T-helper 2 cell treated with Interferon-gamma antibody and Interleukin-4, amounts not matched to agents 5 μg/mL and 100 μg/mL, for 36 hours (primary cell): ENCODE measurements around the gene RPRD1A.
A peak's percentile ranks its signal among the peaks of the same experiment; 100 is the strongest.
"Not testable (repeated sequence)": the region's sequence is repeated elsewhere in the genome, so short reads cannot be mapped to it uniquely, and the experiment has no call there.

Source experiments
- DNase-seq: peaks from one replicate; pipeline ENCODE4 v3.0.0; 2021; ENCODE audit warnings: low spot score
- H3K27ac Mint-ChIP-seq: one replicate; pipeline ENCODE4 v1.8.0; 2021; ENCODE audit warnings: mild to moderate bottlenecking, mixed read lengths
- H3K27me3 Mint-ChIP-seq: one replicate; pipeline ENCODE4 v1.8.0; 2021; ENCODE audit warnings: low read depth, mixed read lengths
- H3K36me3 Mint-ChIP-seq: one replicate; pipeline ENCODE4 v1.8.0; 2021; ENCODE audit warnings: low read depth, mixed read lengths
- H3K4me1 Mint-ChIP-seq: one replicate; pipeline ENCODE4 v1.8.0; 2021; ENCODE audit warnings: low read depth, mixed read lengths
- H3K4me3 Mint-ChIP-seq: one replicate; pipeline ENCODE4 v1.8.0; 2022; ENCODE audit warnings: mild to moderate bottlenecking, moderate library complexity, mixed read lengths
- H3K9me3 Mint-ChIP-seq: one replicate; pipeline ENCODE4 v1.8.0; 2021; ENCODE audit warnings: mixed read lengths

Gene RPRD1A

DNA sequence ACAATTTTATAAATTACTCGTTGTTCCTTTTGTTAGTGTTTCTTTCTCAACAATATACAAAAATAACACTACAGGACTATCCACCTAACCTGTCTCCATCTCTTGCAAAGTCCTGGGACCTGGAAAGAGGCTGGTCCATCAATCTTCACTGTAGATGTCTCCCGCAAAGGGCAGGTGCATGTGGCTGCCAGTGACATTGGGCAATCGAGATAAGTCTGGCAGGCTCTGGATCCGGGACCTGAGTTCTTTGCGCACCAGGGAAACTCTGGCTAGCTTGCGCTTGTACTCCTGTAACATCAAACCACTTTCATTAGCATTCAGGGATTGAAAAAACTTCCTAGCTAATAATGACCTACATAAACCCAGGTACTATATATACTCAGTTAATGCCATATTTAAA lies 74.3 kb downstream of the RPRD1A start:
- no peaks in the 10 kb centered on the region for H3K4me1 Mint-ChIP-seq
- H3K27ac Mint-ChIP-seq = no peak overlapping the region
- peaks cover 3% of the 10 kb centered on the region for H3K36me3 Mint-ChIP-seq
- H3K4me3 Mint-ChIP-seq = no peak overlapping the region
- H3K27me3 Mint-ChIP-seq = no peaks in the 10 kb centered on the region
- no peaks in the 10 kb centered on the region for H3K9me3 Mint-ChIP-seq
- no peak for DNase-seq

DNA sequence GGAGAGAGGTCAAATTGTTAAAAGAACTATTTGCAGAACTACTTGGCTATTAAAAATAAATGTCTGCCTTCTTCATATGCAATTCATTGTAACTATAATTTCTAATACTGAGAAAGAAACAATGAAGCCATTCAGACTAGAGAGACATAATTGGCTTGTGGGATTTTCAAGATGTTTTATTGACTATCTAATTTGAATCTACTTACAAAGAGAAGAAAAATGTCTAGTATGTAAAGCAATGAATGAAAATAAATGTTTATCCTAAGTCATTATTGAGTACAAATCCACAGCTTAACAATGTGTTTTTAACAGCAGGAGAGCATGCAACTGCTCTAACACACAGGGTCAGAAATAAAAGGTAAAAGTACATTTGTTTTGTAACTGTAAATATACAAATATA lies 75.7 kb downstream of the RPRD1A start:
- Mint-ChIP-seq H3K4me1 (no peaks in the 10 kb centered on the region), H3K36me3 (peaks cover 3% of the 10 kb centered on the region), H3K9me3 (no peaks in the 10 kb centered on the region), H3K27ac (no peak overlapping the region), H3K27me3 (no peaks in the 10 kb centered on the region), H3K4me3 (no peak overlapping the region)
- no peak for DNase-seq

DNA sequence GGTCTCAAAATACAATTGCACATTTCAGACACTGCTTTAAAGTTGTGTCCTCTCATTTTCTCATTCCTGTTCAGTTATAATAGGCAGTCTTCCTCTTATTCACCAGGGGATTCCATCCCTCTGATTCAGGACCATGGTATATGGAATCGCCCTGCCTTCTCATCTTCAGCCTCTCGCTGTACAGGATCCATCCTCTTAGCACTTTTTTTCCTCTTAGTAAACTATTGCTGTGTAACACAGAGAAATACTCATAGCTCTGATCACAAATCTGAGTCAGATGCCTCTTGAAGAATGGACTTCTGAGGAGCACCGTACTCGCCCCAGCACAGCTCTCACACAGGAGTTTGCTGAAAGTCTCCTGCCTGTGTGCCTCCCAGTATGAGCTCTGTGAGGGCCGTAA lies 83.5 kb downstream of the RPRD1A start:
- H3K9me3 Mint-ChIP-seq = no peaks in the 10 kb centered on the region
- peaks cover 25% of the 10 kb centered on the region for H3K36me3 Mint-ChIP-seq
- no peak overlapping the region for H3K27ac Mint-ChIP-seq
- H3K4me3 Mint-ChIP-seq = no peak overlapping the region
- DNase-seq = no peak
- H3K27me3 Mint-ChIP-seq = no peaks in the 10 kb centered on the region
- no peaks in the 10 kb centered on the region for H3K4me1 Mint-ChIP-seq

DNA sequence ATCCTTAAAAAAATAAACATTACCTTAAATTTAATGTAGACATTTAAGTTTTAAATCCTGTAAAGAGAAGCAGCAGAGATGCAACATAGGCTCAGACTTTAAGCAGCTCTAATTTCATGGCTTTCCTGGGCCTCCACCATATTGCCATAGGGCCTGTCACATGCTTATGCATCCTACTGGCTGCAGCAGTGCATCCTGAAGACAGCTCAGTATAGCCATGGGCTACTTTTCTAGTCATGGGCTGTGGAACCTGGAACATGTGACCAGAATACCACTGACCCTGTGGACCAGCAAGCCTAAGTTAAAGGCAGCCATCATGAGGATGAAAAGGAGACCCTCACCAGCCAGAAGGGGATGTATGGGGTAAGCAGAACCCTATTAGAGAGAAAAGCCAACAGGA lies 84.2 kb downstream of the RPRD1A start:
- Mint-ChIP-seq H3K36me3 (peaks cover 30% of the 10 kb centered on the region), H3K9me3 (no peaks in the 10 kb centered on the region), H3K27ac (no peak overlapping the region), H3K4me3 (no peak overlapping the region), H3K4me1 (no peaks in the 10 kb centered on the region), H3K27me3 (no peaks in the 10 kb centered on the region)
- no peak for DNase-seq

DNA sequence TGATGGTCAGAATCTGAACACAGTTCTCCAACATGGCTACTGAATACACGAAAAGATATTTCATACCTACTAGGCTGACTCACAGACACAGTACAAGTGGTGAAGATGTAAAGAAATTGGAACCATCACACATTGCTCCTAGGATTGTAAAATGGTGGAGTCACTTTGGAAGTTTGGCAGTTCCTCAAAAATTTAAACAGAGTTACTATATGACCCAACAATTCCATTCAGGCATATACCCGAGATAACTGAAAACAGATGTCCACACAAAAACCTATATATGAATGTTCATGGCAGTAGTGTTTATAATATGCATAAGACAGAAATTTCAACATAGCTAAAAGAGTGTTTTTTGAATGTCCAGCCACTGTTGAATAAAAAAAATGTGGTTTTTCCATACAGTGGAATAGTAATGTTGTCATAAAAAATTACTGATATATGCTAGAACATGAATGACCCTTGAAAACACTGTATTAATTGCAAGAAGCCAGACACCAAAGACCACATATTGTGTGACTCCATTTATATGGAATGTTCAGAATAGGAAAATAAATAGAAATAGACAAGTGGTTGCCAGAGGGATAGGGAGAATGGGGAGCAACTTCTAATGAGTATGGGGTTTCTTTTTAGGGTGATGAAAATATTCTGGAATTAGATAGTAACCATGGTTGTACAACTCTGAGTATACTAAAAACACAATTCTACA lies 84.8 kb downstream of the RPRD1A start:
- Mint-ChIP-seq H3K27ac (no peak overlapping the region), H3K4me3 (no peak overlapping the region), H3K27me3 (no peaks in the 10 kb centered on the region), H3K4me1 (no peaks in the 10 kb centered on the region), H3K36me3 (peaks cover 36% of the 10 kb centered on the region), H3K9me3 (no peaks in the 10 kb centered on the region)
- no peak for DNase-seq

DNA sequence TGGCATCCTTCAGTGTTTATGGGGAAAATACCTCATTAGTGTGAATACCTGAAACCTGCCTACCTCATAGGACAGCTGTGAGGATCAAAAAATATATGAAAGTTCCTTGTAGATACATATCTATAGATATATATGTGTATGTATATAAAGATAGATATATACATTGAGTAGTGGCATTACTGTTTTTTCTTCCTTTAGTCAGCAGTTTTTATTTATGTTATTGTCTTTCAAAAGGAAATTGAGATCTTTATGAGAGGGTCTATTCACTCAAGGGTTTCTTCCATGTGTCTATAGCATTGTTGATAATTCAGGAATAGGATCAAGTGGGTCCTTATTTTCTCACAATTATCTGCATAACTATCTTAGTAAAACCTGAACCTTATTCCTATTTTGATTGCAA lies 88.2 kb downstream of the RPRD1A start:
- no peak overlapping the region for H3K4me3 Mint-ChIP-seq
- no peak overlapping the region for H3K27ac Mint-ChIP-seq
- H3K9me3 Mint-ChIP-seq = no peaks in the 10 kb centered on the region
- H3K36me3 Mint-ChIP-seq = peaks cover 55% of the 10 kb centered on the region
- no peaks in the 10 kb centered on the region for H3K27me3 Mint-ChIP-seq
- H3K4me1 Mint-ChIP-seq = peaks cover 5% of the 10 kb centered on the region
- no peak for DNase-seq

DNA sequence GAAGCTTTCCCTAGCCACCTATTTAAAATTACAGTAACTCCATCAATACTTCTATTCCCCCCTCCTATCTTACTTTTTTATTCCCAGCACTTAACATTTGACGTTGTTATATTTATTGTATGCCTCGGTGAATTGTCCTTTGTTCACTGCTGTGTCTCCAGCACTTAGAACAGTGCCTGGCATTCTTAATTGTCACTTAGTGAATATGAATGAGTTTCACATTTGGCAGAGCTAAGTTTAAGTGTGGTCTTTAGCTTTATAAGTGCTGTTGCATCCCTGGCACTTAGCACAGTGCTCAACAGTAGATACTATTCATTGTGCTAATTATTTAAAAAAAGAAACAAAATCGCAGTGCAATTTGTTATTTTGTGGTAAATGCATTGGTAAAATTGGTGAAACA lies 93.2 kb downstream of the RPRD1A start:
- Mint-ChIP-seq H3K27me3 (no peaks in the 10 kb centered on the region), H3K4me1 (peaks cover 32% of the 10 kb centered on the region), H3K27ac (peak overlapping the region; percentile 97), H3K9me3 (no peaks in the 10 kb centered on the region), H3K4me3 (peak overlapping the region; percentile 98), H3K36me3 (peaks cover 44% of the 10 kb centered on the region)
- no peak for DNase-seq

DNA sequence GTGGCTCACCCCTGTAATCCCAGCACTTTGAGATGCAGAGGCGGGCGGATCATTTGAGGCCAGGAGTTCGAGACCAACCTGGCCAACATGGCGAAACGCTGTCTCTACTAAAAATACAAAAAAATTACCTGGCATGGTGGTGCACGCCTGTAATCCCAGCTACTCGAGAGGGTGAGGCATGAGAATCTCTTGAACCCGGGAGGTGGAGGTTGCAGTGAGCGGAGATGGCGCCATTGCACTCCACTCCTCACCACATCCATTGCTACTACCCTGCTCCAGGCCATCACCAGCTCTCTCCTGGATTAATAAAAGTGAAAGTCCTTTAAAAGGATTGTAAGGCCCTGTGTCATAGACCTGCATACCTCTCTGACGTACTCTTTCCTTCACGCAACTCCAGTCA lies 93.7 kb downstream of the RPRD1A start:
- no peak for DNase-seq
- Mint-ChIP-seq H3K4me3 (peak overlapping the region; percentile 98), H3K36me3 (peaks cover 40% of the 10 kb centered on the region), H3K27ac (peak overlapping the region; percentile 97), H3K27me3 (no peaks in the 10 kb centered on the region), H3K9me3 (no peaks in the 10 kb centered on the region), H3K4me1 (peaks cover 32% of the 10 kb centered on the region)

DNA sequence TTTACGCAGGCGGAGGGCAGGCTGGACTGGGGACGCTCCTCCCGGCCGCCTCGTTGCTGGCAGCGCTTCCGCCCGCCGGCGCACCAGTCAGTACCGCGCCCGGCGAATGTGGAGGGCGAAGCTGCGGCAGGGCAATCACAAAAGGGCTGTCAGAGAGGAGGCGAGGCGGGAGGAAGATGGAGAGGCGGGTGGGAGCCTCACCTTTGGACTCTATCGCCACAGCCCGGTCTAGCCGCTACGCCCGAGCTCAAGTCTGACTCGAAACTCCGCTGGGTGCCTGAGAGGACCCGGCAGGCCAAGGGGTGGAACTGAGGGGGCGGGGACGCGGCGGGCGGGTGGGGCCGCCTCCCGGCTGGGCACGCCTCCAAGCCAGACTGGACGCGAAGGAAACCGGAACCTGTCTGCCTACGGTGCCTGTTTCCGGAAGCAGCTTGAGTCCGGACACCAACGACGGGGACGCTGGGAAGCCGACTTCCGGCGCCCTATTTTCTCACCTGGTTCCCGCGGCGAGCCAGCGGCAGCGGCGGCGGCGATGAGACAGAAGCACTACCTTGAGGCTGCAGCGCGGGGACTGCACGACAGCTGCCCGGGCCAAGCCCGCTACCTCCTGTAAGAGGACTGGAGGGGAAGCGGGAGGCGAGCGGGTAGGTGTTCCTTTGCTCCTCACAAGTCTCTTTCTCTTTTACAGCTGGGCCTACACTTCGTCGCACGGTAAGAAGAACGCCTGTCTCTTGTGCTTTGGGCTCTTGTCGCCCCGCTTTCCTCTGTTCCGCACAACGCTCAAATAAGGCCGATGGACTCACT lies 95.0 kb downstream of the RPRD1A start, which contains the start of gene RMP24:
Gene RMP24, plus strand, starts transcription at position 483 of the 804 bp plus-strand sequence.
- Mint-ChIP-seq H3K27ac (peak within 1 kb of the TSS; percentile 97), H3K9me3 (no peaks in the 10 kb centered on the region), H3K4me1 (peaks cover 38% of the 10 kb centered on the region), H3K27me3 (no peaks in the 10 kb centered on the region), H3K36me3 (peaks cover 30% of the 10 kb centered on the region), H3K4me3 (peak within 1 kb of the TSS; percentile 98)
- DNase-seq = peak; percentile 92

DNA sequence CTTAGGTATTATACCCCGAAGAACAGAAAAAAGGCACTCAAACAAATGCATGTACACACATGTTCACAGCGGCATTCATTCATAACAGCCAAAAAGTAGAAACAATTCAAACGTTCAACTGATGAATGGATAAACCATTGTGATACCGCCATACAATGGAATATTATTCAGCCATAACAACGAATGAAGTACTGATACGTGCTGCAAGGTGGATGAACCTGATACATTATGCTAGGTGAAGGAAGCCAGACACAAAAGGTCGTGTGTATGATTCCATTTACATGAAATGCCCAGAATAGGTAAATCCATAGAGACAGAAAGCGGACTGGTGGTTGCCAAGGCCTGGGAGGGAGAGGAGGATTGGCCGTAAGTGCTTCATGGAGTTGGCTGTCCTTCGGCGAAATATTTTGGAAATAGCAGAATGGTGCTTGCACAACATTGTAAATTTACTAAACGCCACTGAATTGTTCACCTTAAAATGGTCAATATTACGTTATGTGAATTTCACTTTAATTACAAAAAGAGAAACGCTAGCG lies 95.6 kb downstream of the RPRD1A start:
- Mint-ChIP-seq H3K4me1 (peaks cover 38% of the 10 kb centered on the region), H3K27ac (peak overlapping the region; percentile 97), H3K4me3 (peak overlapping the region; percentile 98), H3K36me3 (peaks cover 26% of the 10 kb centered on the region), H3K9me3 (no peaks in the 10 kb centered on the region), H3K27me3 (no peaks in the 10 kb centered on the region)
- peak; percentile 13 for DNase-seq

DNA sequence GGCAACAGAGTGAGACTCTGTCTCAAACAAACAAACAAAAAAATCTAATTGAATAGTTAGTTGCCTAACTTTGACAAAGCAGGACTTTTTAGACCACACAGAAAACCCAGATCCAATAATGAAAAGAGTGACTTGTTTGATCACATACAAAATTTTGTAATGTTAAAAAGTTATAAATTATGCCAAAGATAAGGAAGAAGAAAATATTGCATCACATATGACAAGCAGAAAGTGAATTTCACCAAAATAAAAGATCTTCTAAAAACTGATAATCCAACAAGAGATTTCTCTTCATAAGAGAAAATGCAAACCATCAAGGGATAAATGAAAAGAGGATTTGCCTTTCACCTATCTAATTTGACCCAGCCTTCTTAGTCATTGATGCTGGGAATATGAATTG lies 97.7 kb downstream of the RPRD1A start:
- H3K27ac Mint-ChIP-seq = peak overlapping the region; percentile 60
- H3K4me3 Mint-ChIP-seq = peak overlapping the region; percentile 49
- H3K9me3 Mint-ChIP-seq = no peaks in the 10 kb centered on the region
- H3K27me3 Mint-ChIP-seq = peaks cover 2% of the 10 kb centered on the region
- peaks cover 17% of the 10 kb centered on the region for H3K36me3 Mint-ChIP-seq
- H3K4me1 Mint-ChIP-seq = peaks cover 35% of the 10 kb centered on the region
- DNase-seq = no peak

DNA sequence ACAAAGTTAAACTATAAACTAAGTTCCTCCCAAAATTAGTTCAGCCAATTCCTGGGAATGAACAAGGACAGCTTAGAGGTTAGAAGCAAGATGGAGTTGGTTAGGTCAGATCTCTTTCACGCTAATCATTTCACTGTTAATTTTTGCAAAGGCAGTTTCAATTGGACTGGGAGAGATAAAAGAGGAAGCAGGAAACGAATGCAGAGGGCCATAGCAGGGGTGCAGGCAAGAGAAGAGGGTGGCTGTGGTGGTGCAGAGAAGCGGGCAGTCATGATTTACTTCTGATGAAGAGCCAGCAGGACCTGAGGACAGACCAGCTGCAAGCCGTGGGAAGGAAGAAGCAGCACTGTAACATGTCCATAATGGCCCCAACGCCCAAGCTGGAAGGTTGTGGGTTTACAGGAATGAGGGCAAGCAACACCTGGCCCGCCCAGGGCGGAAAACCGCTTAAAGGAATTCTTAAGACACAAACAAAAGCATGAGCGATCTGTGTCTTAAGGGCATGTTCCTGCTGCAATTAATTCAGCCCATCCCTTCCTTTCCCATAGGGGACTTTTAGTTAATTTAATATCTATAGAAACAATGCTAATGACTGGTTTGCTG lies 99.0 kb downstream of the RPRD1A start:
- DNase-seq = no peak
- peaks cover 9% of the 10 kb centered on the region for H3K36me3 Mint-ChIP-seq
- H3K9me3 Mint-ChIP-seq = no peaks in the 10 kb centered on the region
- peaks cover 2% of the 10 kb centered on the region for H3K27me3 Mint-ChIP-seq
- no peak overlapping the region for H3K4me3 Mint-ChIP-seq
- no peak overlapping the region for H3K27ac Mint-ChIP-seq
- H3K4me1 Mint-ChIP-seq = peaks cover 25% of the 10 kb centered on the region

DNA sequence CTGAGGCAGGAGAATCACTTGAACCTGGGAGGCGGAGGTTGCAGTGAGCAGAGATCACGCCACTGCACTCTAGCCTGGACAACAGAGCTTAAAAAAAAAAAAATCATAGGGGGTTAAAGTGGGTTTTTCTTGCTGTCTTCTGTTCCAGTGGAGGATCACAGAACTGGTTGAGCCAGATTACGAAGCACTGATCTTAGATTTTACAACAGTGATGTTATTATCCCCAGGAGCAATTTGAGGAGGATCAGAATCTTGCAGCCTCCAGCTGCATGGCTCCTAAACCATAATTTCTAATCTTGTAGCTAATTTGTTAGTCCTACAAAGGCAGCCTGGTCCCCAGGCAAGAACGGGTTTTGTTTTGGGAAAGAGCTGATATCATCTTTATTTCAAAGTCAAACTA lies 99.5 kb downstream of the RPRD1A start:
- H3K36me3 Mint-ChIP-seq, H3K27me3 Mint-ChIP-seq, H3K9me3 Mint-ChIP-seq, H3K27ac Mint-ChIP-seq, H3K4me3 Mint-ChIP-seq, DNase-seq: not testable (repeated sequence)
- H3K4me1 Mint-ChIP-seq = peaks cover 21% of the 10 kb centered on the region

DNA sequence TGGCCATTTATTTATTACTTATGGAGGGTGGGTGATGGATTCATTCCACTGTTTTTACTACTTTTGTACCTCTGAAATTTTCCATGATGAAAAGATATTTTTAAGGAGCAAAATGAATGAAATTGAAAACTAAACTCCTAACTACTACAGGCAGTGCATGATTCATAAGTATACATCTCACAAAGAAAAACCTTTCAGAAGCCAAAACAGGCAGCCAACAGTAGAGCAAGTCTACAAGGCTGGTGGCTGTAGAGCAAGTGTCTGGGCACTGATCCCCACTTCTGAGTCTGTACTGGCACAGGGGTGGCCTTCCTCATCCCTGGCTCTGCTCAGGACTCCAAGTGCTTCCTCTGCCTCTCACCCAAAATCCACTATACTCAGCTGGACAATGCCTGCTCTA lies 103.0 kb downstream of the RPRD1A start:
- H3K9me3 Mint-ChIP-seq = no peaks in the 10 kb centered on the region
- H3K4me3 Mint-ChIP-seq = no peak overlapping the region
- no peak for DNase-seq

More for the DNA sequence above, 103.0 kb downstream of the RPRD1A start:
- H3K27me3 Mint-ChIP-seq = peaks cover 7% of the 10 kb centered on the region
- H3K4me1 Mint-ChIP-seq = peaks cover 6% of the 10 kb centered on the region
- no peak overlapping the region for H3K27ac Mint-ChIP-seq
- peaks cover 2% of the 10 kb centered on the region for H3K36me3 Mint-ChIP-seq
